SU-DHL-6 (cell line): ENCODE data around the gene DRC7.

Experiments used
- EZH2phosphoT487 ChIP-seq: fragments of 200-600 bp; sonication (generic), shearing (Covaris generic); conservative IDR thresholded peaks from 2 replicates; pipeline ENCODE4 v1.6.1; 2018; ENCODE audit warnings: mild to moderate bottlenecking, antibody characterized with exemption, low read length, moderate library complexity, mixed read lengths
- TF ChIP-seq, protein P1 (sequence below): fragments of 200-600 bp; sonication (generic); IDR thresholded peaks from one replicate; pipeline ENCODE4 v1.5.1; 2017; ENCODE audit warnings: antibody characterized with exemption, mild to moderate bottlenecking, low read length, moderate library complexity; ENCODE audit not compliant: insufficient read depth, poor library complexity, severe bottlenecking

DNA sequence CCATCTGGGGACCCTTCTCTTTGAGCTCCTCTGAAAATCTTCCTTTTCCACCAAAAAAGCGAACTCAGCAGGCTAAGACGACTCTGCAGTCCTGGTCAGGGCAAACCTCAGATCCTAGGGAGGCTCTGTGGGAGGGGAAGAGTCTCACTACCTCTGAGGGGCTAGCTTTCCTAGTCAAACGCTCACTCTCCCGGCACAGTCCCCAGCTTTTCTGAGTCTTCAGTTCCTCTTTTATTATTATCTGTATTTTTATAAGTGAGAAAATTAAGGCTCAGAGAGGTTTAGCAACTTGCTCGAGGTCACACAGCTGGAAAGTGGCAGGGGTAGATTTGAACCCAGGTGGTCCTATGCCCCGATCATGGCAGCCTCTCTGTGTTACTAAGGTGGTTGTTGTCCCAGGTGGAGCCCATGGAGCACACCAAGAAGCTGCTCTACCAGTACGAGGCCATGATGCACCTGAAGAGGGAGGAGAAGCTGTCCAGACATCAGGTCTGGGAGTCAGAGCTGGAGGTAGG is 31.9 kb downstream of the DRC7 start:
- TF ChIP-seq EZH2phosphoT487: no peak
- TF ChIP-seq, protein P1, sequence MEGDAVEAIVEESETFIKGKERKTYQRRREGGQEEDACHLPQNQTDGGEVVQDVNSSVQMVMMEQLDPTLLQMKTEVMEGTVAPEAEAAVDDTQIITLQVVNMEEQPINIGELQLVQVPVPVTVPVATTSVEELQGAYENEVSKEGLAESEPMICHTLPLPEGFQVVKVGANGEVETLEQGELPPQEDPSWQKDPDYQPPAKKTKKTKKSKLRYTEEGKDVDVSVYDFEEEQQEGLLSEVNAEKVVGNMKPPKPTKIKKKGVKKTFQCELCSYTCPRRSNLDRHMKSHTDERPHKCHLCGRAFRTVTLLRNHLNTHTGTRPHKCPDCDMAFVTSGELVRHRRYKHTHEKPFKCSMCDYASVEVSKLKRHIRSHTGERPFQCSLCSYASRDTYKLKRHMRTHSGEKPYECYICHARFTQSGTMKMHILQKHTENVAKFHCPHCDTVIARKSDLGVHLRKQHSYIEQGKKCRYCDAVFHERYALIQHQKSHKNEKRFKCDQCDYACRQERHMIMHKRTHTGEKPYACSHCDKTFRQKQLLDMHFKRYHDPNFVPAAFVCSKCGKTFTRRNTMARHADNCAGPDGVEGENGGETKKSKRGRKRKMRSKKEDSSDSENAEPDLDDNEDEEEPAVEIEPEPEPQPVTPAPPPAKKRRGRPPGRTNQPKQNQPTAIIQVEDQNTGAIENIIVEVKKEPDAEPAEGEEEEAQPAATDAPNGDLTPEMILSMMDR: no peak
